Measurements from ENCODE around the gene CDHR1. TPM values are rescaled to one million over a fixed set of nuclear protein-coding genes. Genes with fewer than 3 reads are reported as not detected.
A peak's percentile ranks its signal among the peaks of the same experiment; 100 is the strongest.

The CDHR1 gene
- total RNA-seq, 4 donors from 2014 or later: 6.7 to 15.0 (median 12.2) TPM

- Histone ChIP-seq H3K4me3 (no peak overlapping the region), H3K4me1 (no peaks in the 10 kb centered on the region), H3K27ac (no peak overlapping the region), H3K9me3 (no peaks in the 10 kb centered on the region), H3K27me3 (no peaks in the 10 kb centered on the region), H3K36me3 (peaks cover 0 to 22% (median 0%) of the 10 kb centered on the region in 3 donors)
- no peak for TF ChIP-seq POLR2A (IDR thresholded peaks at IDR 0.05)
- peak in 2 of 6 experiments; percentile 21 to 47 for TF ChIP-seq CTCF (IDR thresholded peaks at IDR 0.05)
- 96 to 100% methylated on average over 1 to 4 of the region's 4 CpGs for WGBS, 2 donors
- intact Hi-C loops (cut with DNase I): no loop called here
- DNase-seq: no peak
Observed at GRCh38 chr10:84204122-84204521, 9.8 kb downstream of the CDHR1 start.

DNA sequence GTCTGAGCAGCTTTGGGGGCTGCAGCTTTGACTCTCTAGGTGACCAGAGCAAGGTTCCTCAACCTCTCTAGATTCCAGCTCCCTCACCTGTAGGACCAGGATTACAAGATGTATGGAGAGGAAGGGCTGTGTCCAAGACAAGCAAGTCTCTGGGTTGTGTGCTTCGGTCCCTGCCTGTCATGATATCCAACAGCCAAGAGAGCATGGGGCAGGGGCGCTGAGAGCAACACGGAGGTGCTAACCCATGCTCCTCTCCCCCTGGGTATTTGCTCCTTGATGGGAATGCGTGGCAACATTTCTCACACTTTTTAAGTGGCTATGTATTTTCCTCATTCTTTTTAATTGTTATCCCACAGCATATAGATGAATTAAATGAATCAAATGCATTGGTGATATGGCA lies 10.3 kb downstream of the CDHR1 start:
- Histone ChIP-seq H3K27ac (no peak overlapping the region), H3K36me3 (peaks cover 0 to 22% (median 0%) of the 10 kb centered on the region in 3 donors), H3K4me3 (no peak overlapping the region), H3K27me3 (no peaks in the 10 kb centered on the region), H3K9me3 (no peaks in the 10 kb centered on the region), H3K4me1 (no peaks in the 10 kb centered on the region)
- no peak for DNase-seq
- TF ChIP-seq POLR2A (IDR thresholded peaks at IDR 0.05): no peak
- no peak for TF ChIP-seq CTCF (IDR thresholded peaks at IDR 0.05)
- WGBS, 2 donors: 85 to 96% methylated on average over 4 of the region's 4 CpGs
- intact Hi-C loops (cut with DNase I): loop anchor here (5.0 kb wide), 1 partner anchor 57 kb away; no protein-coding TSS in a partner anchor

GRCh38 chr10:84205049-84205852 lies 10.9 kb downstream of the CDHR1 start:
- no peaks in the 10 kb centered on the region for H3K9me3 ChIP-seq
- TF ChIP-seq CTCF (IDR thresholded peaks at IDR 0.05) (peak; percentile 32 to 93 (median 76)), POLR2A (IDR thresholded peaks at IDR 0.05) (no peak)
- no peak overlapping the region for H3K27ac ChIP-seq
- no peaks in the 10 kb centered on the region for H3K27me3 ChIP-seq
- 31 to 38% methylated on average over 8 of the region's 8 CpGs for WGBS, 2 donors
- peaks cover 0 to 21% (median 0%) of the 10 kb centered on the region in 3 donors for H3K36me3 ChIP-seq
- no peaks in the 10 kb centered on the region for H3K4me1 ChIP-seq
- no peak for DNase-seq
- H3K4me3 ChIP-seq: no peak overlapping the region
- intact Hi-C loops (cut with DNase I): loop anchor here (5.0 kb wide), 1 partner anchor 58 kb away; no protein-coding TSS in a partner anchor

- TF ChIP-seq POLR2A (IDR thresholded peaks at IDR 0.05): no peak
- no peak for TF ChIP-seq CTCF (IDR thresholded peaks at IDR 0.05)
- H3K27ac ChIP-seq: no peak overlapping the region
- H3K9me3 ChIP-seq: no peaks in the 10 kb centered on the region
- intact Hi-C loops (cut with DNase I): loop anchor here (5.0 kb wide), 1 partner anchor 59 kb away; no protein-coding TSS in a partner anchor
- no peak for DNase-seq
- no peaks in the 10 kb centered on the region for H3K4me1 ChIP-seq
- no peaks in the 10 kb centered on the region for H3K27me3 ChIP-seq
- H3K36me3 ChIP-seq: peaks cover 0 to 15% (median 0%) of the 10 kb centered on the region in 3 donors
- no peak overlapping the region for H3K4me3 ChIP-seq
- WGBS, 2 donors: 67 to 88% methylated on average over 5 to 6 of the region's 6 CpGs
Observed at GRCh38 chr10:84205853-84206525, 11.7 kb downstream of the CDHR1 start.

DNA sequence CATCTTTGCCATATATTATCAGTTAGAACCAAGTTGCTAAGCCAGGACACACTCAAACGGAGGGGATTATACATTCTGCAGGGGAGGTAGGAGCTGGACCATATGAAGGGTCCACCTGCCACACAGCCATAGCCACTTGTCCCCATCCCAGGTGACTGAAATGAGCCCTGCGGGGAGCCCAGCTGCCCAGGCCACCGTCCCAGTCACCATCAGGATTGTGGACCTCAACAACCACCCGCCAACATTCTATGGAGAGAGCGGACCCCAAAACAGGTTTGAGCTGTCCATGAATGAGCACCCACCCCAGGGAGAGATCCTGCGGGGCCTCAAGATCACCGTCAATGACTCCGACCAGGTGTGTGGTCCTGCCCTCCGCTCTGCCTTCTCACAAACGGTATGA lies 13.7 kb downstream of the CDHR1 start:
- Histone ChIP-seq H3K4me1 (no peaks in the 10 kb centered on the region), H3K27me3 (no peaks in the 10 kb centered on the region), H3K36me3 (peaks cover 0 to 26% (median 0%) of the 10 kb centered on the region in 3 donors), H3K27ac (no peak overlapping the region), H3K4me3 (no peak overlapping the region), H3K9me3 (no peaks in the 10 kb centered on the region)
- DNase-seq: no peak
- 80 to 87% methylated on average over 4 to 5 of the region's 10 CpGs for WGBS, 2 donors
- intact Hi-C loops (cut with DNase I): loop anchor here (5.0 kb wide), 1 partner anchor 61 kb away; no protein-coding TSS in a partner anchor
- no peak for TF ChIP-seq POLR2A (IDR thresholded peaks at IDR 0.05)
- TF ChIP-seq CTCF (IDR thresholded peaks at IDR 0.05): no peak
